Muscle layer of colon (tissue), 2 donors: ENCODE data around the gene CRYBA1.

Experiments
- H3K27ac ChIP-seq: one replicate; pipeline ENCODE4 v1.7.0; 2013; ENCODE audit warnings: low read depth, mild to moderate bottlenecking, low read length, moderate library complexity
- H3K27me3 ChIP-seq, 2 donors: one replicate each; pipeline ENCODE4 v1.7.0; 2013; ENCODE audit warnings: low read length in 2 of 2, mild to moderate bottlenecking in 2 of 2; ENCODE audit not compliant: insufficient read depth in 2 of 2, control insufficient read depth in 1 of 2
- H3K36me3 ChIP-seq: one replicate; pipeline ENCODE4 v1.7.0; 2013; ENCODE audit warnings: mild to moderate bottlenecking, low read length; ENCODE audit not compliant: insufficient read depth
- H3K4me1 ChIP-seq: one replicate; pipeline ENCODE4 v1.7.0; 2013; ENCODE audit warnings: mild to moderate bottlenecking, low read length; ENCODE audit not compliant: insufficient read depth
- H3K4me3 ChIP-seq, 2 donors: one replicate each; pipeline ENCODE4 v1.7.0; 2013; ENCODE audit warnings: low read length in 2 of 2, low read depth in 1 of 2, mild to moderate bottlenecking in 1 of 2, moderate library complexity in 1 of 2
- H3K9ac ChIP-seq: one replicate; pipeline ENCODE4 v1.7.0; 2013; ENCODE audit warnings: low read length
- H3K9me3 ChIP-seq: one replicate; pipeline ENCODE4 v1.7.0; 2013; ENCODE audit warnings: mild to moderate bottlenecking, low read length
- donor health status: abdominal sarcoma.
- donor health status: Adenocarcinoma of cecum.

The CRYBA1 gene

GRCh38 chr17:29238133-29238850 is 8.4 kb upstream of the CRYBA1 start:
- no peak overlapping the region for H3K27ac ChIP-seq

GRCh38 chr17:29240477-29240876 is 6.2 kb upstream of the CRYBA1 start:
- Histone ChIP-seq H3K9me3 (no peaks in the 10 kb centered on the region), H3K9ac (no peak overlapping the region), H3K36me3 (no peaks in the 10 kb centered on the region), H3K4me1 (no peaks in the 10 kb centered on the region), H3K27ac (no peak overlapping the region), H3K4me3 (no peak overlapping the region), H3K27me3 (no peaks in the 10 kb centered on the region)

More at GRCh38 chr17:29238133-29238850, 8.4 kb upstream of the CRYBA1 start:
- Histone ChIP-seq H3K4me1 (no peaks in the 10 kb centered on the region), H3K9me3 (no peaks in the 10 kb centered on the region), H3K36me3 (no peaks in the 10 kb centered on the region), H3K27me3 (no peaks in the 10 kb centered on the region), H3K4me3 (no peak overlapping the region), H3K9ac (no peak overlapping the region)

GRCh38 chr17:29240968-29241963 is 5.4 kb upstream of the CRYBA1 start:
- Histone ChIP-seq H3K4me1 (no peaks in the 10 kb centered on the region), H3K27me3 (no peaks in the 10 kb centered on the region), H3K36me3 (no peaks in the 10 kb centered on the region), H3K27ac (no peak overlapping the region), H3K9ac (no peak overlapping the region), H3K4me3 (no peak overlapping the region), H3K9me3 (no peaks in the 10 kb centered on the region)

GRCh38 chr17:29242051-29242450 is 4.6 kb upstream of the CRYBA1 start:
- no peaks in the 10 kb centered on the region for H3K27me3 ChIP-seq
- no peak overlapping the region for H3K27ac ChIP-seq
- H3K36me3 ChIP-seq, result no peaks in the 10 kb centered on the region
- H3K4me1 ChIP-seq, result no peaks in the 10 kb centered on the region
- H3K4me3 ChIP-seq, result no peak overlapping the region
- H3K9me3 ChIP-seq, result no peaks in the 10 kb centered on the region
- H3K9ac ChIP-seq, result no peak overlapping the region

- H3K4me1 ChIP-seq, result no peaks in the 10 kb centered on the region
- H3K27ac ChIP-seq, result no peak overlapping the region
- H3K27me3 ChIP-seq, result no peaks in the 10 kb centered on the region
- H3K9me3 ChIP-seq, result no peaks in the 10 kb centered on the region
- no peak overlapping the region for H3K4me3 ChIP-seq
- H3K36me3 ChIP-seq, result no peaks in the 10 kb centered on the region
- no peak overlapping the region for H3K9ac ChIP-seq
Measured at GRCh38 chr17:29242790-29243189, 3.9 kb upstream of the CRYBA1 start.

GRCh38 chr17:29243792-29244191 is 2.9 kb upstream of the CRYBA1 start:
- no peaks in the 10 kb centered on the region for H3K4me1 ChIP-seq
- no peak overlapping the region for H3K9ac ChIP-seq
- H3K27ac ChIP-seq, result no peak overlapping the region
- H3K9me3 ChIP-seq, result no peaks in the 10 kb centered on the region
- no peak overlapping the region for H3K4me3 ChIP-seq
- no peaks in the 10 kb centered on the region for H3K36me3 ChIP-seq
- H3K27me3 ChIP-seq, result no peaks in the 10 kb centered on the region

- no peak overlapping the region for H3K4me3 ChIP-seq
- no peak overlapping the region for H3K27ac ChIP-seq
- no peaks in the 10 kb centered on the region for H3K27me3 ChIP-seq
- H3K4me1 ChIP-seq, result no peaks in the 10 kb centered on the region
- no peaks in the 10 kb centered on the region for H3K36me3 ChIP-seq
- no peaks in the 10 kb centered on the region for H3K9me3 ChIP-seq
- no peak overlapping the region for H3K9ac ChIP-seq
Measured at GRCh38 chr17:29245401-29245800, 1.3 kb upstream of the CRYBA1 start.

- peaks cover 6% of the 10 kb centered on the region for H3K36me3 ChIP-seq
- H3K4me1 ChIP-seq, result no peaks in the 10 kb centered on the region
- H3K9me3 ChIP-seq, result no peaks in the 10 kb centered on the region
Measured at GRCh38 chr17:29247219-29247618, 560 bp downstream of the CRYBA1 start.

GRCh38 chr17:29248845-29249244 is 2.2 kb downstream of the CRYBA1 start:
- Histone ChIP-seq H3K27me3 (no peaks in the 10 kb centered on the region), H3K9ac (no peak overlapping the region), H3K27ac (no peak overlapping the region), H3K36me3 (peaks cover 7% of the 10 kb centered on the region), H3K4me3 (no peak overlapping the region), H3K9me3 (no peaks in the 10 kb centered on the region), H3K4me1 (no peaks in the 10 kb centered on the region)

More at GRCh38 chr17:29247219-29247618, 560 bp downstream of the CRYBA1 start:
- Histone ChIP-seq H3K27ac (no peak overlapping the region), H3K27me3 (no peaks in the 10 kb centered on the region), H3K9ac (no peak overlapping the region), H3K4me3 (no peak overlapping the region)

- peaks cover 11% of the 10 kb centered on the region for H3K36me3 ChIP-seq
- no peak overlapping the region for H3K9ac ChIP-seq
- H3K27me3 ChIP-seq, result no peaks in the 10 kb centered on the region
- H3K9me3 ChIP-seq, result no peaks in the 10 kb centered on the region
- H3K27ac ChIP-seq, result no peak overlapping the region
- no peak overlapping the region for H3K4me3 ChIP-seq
- H3K4me1 ChIP-seq, result peaks cover 8% of the 10 kb centered on the region
Measured at GRCh38 chr17:29250666-29251065, 4.0 kb downstream of the CRYBA1 start.

- H3K36me3 ChIP-seq, result peaks cover 11% of the 10 kb centered on the region
- H3K4me3 ChIP-seq, result no peak overlapping the region
- H3K9me3 ChIP-seq, result no peaks in the 10 kb centered on the region
- H3K27ac ChIP-seq, result no peak overlapping the region
- no peaks in the 10 kb centered on the region for H3K27me3 ChIP-seq
- H3K9ac ChIP-seq, result no peak overlapping the region
- H3K4me1 ChIP-seq, result peaks cover 13% of the 10 kb centered on the region
Measured at GRCh38 chr17:29251184-29251583, 4.5 kb downstream of the CRYBA1 start.
